ENCODE data around the gene ATP2B1. TPM values are rescaled to one million over a fixed set of nuclear protein-coding genes. Genes with fewer than 3 reads are reported as not detected.

The ATP2B1 gene
- total RNA-seq (2022; extraction: Qiagen RNA extraction): 49.4 to 64.3 TPM (median 51.4 TPM) in 5 replicates

DNA sequence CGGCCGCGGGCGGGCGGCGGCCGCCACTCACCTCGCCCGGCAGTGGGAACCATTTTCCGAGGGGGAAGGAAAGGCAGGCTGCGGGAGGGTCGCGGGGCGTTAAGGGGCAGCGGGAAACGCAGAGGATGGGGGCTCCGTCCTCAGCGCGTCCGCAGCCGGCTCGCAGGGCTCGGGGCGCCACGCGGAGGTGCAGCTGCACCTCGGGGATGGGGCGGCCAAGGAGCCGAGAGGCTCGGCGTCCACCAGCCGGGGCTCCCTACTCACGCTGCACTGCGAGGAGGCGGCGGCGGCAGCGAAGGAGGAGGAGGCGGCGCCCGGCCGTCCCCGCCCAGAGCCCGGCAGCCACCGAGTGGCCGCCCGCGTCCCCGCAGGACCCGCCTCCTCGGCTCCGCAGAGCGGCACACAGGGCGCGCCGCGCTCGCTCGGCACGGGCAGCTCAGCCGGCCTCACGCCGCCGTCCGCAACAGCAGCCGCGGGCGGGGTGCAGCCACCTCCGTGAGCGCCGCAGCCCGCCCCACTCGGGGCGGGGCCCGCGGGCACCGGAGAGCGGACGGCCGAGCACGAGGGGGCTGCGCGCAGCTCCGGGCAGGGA lies at the start of gene ATP2B1:
Gene ATP2B1, minus strand, starts transcription at position 274 of the 592 bp plus-strand sequence. CDS start 52,952 bp downstream, outside the sequence.

Other genes with a start within 250 kb of the ATP2B1 start
- 10.6 to 19.4 TPM (median 14.9 TPM) in 5 replicates for gene GALNT4, start 184.0 kb downstream of the ATP2B1 start, total RNA-seq (2022; extraction: Qiagen RNA extraction)
- gene POC1B, start 182.8 kb downstream of the ATP2B1 start, total RNA-seq (2022; extraction: Qiagen RNA extraction): 17.2 to 23.9 TPM (median 21.9 TPM) in 5 replicates

All from A549 treated with Hydrocortisone at 1 μM for 4 hours (cell line).